BE2C (cell line): Measurements from ENCODE around the gene ZSWIM1.

ENCODE experiments used
- DNase-seq: peaks from one replicate; pipeline ENCODE4 v3.0.0-alpha.2; 2020
- H3K27me3 ChIP-seq: fragments of 250-450 bp; sonication (Bioruptor Pico); 2 replicates; pipeline ENCODE4 v1.5.1; 2020; ENCODE audit warnings: mild to moderate bottlenecking
- H3K36me3 ChIP-seq: fragments of 250-450 bp; sonication (Bioruptor Pico); 2 replicates; pipeline ENCODE4 v1.5.1; 2020; ENCODE audit warnings: mild to moderate bottlenecking
- H3K4me1 ChIP-seq: fragments of 250-450 bp; sonication (Bioruptor Pico); 2 replicates; pipeline ENCODE4 v1.5.1; 2020
- H3K4me3 ChIP-seq: 2 replicates; pipeline ENCODE4 v1.5.1; 2011; ENCODE audit warnings: low read depth, low read length
- H3K9me3 ChIP-seq: fragments of 250-450 bp; sonication (Bioruptor Pico); 2 replicates; pipeline ENCODE4 v1.5.1; 2020
- TF ChIP-seq, protein P1 (sequence below): IDR thresholded peaks from 2 replicates; pipeline ENCODE4 v1.5.1; 2012; ENCODE audit warnings: mild to moderate bottlenecking, low read depth, low read length

ZSWIM1 gene

DNA sequence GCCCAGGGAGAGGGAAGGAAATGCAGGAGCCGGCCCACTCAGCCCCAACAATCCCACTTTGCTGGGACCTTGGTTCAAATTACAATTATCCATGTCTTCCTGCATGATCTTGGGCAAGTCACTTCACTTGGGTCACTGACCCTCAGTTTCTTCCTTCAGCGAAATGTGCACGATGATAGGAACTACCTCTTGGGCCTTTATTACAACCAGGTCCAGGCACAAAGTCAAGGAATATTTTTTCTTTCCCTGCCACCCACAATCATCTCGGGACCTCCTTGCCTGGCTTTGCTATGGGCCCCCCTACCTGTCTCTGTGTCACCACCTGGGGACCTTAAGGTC is 31.3 kb downstream of the ZSWIM1 start:
- DNase-seq, result no peak
- H3K27me3 ChIP-seq, result no peaks in the 10 kb centered on the region
- H3K4me3 ChIP-seq, result peak overlapping the region; percentile 69
- peaks cover 10% of the 10 kb centered on the region for H3K36me3 ChIP-seq
- H3K9me3 ChIP-seq, result no peaks in the 10 kb centered on the region
- TF ChIP-seq, protein P1, sequence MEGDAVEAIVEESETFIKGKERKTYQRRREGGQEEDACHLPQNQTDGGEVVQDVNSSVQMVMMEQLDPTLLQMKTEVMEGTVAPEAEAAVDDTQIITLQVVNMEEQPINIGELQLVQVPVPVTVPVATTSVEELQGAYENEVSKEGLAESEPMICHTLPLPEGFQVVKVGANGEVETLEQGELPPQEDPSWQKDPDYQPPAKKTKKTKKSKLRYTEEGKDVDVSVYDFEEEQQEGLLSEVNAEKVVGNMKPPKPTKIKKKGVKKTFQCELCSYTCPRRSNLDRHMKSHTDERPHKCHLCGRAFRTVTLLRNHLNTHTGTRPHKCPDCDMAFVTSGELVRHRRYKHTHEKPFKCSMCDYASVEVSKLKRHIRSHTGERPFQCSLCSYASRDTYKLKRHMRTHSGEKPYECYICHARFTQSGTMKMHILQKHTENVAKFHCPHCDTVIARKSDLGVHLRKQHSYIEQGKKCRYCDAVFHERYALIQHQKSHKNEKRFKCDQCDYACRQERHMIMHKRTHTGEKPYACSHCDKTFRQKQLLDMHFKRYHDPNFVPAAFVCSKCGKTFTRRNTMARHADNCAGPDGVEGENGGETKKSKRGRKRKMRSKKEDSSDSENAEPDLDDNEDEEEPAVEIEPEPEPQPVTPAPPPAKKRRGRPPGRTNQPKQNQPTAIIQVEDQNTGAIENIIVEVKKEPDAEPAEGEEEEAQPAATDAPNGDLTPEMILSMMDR, result no peak
- no peaks in the 10 kb centered on the region for H3K4me1 ChIP-seq

DNA sequence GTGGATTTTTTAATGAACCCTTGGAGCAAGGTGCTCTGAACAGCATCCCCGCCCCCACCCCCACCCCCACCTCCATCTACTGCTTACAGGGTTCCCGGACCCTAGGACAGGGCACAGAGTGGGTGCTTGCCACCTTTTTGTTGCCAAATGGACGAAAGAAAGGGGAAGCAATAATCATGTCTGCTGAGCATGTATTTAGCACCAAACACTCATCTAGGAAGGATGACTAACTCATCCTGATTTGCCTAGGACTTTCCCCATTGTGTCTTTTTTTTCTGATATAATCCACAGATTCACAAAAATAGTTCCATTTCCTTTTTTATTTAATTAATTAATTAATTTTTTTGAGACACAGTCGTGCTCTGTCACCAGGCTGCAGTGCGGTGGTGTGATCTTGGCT is 32.1 kb downstream of the ZSWIM1 start:
- H3K4me3 ChIP-seq, result no peak overlapping the region
- no peak for DNase-seq
- H3K36me3 ChIP-seq, result peaks cover 10% of the 10 kb centered on the region
- no peaks in the 10 kb centered on the region for H3K4me1 ChIP-seq
- TF ChIP-seq, protein P1, result no peak
- H3K9me3 ChIP-seq, result no peaks in the 10 kb centered on the region
- no peaks in the 10 kb centered on the region for H3K27me3 ChIP-seq

DNA sequence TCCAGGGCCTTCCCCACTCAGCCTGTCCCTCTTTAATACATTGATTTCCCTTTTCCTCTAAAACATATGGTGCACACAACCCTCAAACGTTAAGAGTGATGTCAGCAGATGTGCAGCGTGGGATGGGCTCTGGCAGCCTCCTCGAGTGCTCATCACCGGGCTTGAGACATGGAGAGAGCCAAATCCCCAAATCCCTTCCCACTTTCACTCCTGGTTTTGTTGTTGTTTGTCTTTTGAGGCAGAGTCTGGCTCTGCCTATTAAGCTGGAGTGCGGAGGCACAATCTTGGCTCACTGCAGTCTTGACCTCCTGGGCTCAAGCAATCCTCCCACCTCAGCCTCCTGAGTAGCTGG is 36.7 kb downstream of the ZSWIM1 start:
- Histone ChIP-seq H3K27me3 (no peaks in the 10 kb centered on the region), H3K4me1 (no peaks in the 10 kb centered on the region), H3K4me3 (no peak overlapping the region), H3K9me3 (no peaks in the 10 kb centered on the region), H3K36me3 (no peaks in the 10 kb centered on the region)
- no peak for DNase-seq
- TF ChIP-seq, protein P1, result no peak

DNA sequence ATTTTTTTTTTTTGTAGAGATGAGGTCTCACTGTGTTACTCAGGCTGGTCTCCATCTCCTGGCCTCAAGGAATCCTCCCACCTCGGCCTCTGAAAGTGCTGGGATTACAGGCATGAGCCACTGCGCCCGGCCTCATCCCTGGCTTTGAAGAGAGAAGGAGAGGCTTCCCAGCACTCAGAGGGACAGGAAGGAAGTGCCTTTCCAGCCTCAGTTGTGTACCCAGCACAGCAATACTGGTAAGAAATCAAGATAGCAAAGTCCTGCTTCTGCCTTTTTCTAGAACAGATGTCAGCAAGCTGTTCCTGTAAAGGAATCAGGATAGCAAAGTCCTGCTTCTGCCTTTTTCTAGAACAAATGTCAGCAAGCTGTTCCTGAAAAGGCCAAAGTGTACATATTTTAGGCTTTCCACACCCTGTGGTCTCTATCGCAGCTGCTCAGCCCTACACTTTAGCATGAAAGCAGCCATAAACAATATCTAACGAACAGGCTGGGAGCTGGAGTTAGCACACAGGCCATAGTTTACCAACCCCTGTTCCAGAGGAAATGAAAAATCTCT is 37.2 kb downstream of the ZSWIM1 start:
- Histone ChIP-seq H3K4me1 (no peaks in the 10 kb centered on the region), H3K4me3 (no peak overlapping the region), H3K9me3 (no peaks in the 10 kb centered on the region), H3K36me3 (no peaks in the 10 kb centered on the region), H3K27me3 (no peaks in the 10 kb centered on the region)
- no peak for DNase-seq
- TF ChIP-seq, protein P1, result no peak

DNA sequence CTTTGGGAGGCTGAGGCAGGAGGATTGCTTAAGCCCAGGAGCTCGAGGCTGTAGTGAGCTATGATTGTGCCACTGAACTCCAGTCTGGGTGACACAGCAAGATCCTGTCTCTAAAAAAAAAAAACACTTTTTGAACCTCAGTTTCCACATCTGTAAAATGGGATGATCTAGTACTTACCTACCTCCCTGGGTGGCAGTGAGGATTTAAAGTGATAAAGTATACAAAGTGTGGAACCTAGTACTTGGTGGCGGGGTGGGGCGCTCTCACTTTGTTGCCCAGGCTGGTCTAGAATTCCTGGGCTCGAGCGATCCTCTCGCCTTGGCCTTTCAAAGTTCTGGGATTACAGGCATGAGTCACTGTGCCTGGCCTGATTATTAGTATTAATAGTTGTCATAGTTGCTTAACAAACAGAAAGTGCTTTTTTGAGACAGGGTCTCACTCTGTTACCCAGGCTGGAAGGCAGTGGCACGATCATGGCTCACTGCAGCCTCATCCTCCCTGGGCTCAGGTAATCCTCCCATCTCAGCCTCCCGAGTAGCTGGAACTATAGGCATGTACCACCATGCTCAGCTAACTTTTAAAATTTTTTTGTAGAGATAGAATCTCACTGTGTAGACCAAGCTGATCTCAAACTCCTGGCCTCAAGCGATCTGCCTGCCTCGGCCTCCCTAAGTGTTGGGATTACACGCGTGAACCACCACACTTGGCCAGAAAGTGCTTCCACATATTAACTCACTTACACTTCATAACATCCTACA is 37.9 kb downstream of the ZSWIM1 start:
- DNase-seq, result no peak
- Histone ChIP-seq H3K4me3 (no peak overlapping the region), H3K9me3 (no peaks in the 10 kb centered on the region), H3K27me3 (no peaks in the 10 kb centered on the region), H3K36me3 (no peaks in the 10 kb centered on the region), H3K4me1 (no peaks in the 10 kb centered on the region)
- TF ChIP-seq, protein P1, result no peak
